ENCODE data around the gene SPO11.

The SPO11 gene

DNA sequence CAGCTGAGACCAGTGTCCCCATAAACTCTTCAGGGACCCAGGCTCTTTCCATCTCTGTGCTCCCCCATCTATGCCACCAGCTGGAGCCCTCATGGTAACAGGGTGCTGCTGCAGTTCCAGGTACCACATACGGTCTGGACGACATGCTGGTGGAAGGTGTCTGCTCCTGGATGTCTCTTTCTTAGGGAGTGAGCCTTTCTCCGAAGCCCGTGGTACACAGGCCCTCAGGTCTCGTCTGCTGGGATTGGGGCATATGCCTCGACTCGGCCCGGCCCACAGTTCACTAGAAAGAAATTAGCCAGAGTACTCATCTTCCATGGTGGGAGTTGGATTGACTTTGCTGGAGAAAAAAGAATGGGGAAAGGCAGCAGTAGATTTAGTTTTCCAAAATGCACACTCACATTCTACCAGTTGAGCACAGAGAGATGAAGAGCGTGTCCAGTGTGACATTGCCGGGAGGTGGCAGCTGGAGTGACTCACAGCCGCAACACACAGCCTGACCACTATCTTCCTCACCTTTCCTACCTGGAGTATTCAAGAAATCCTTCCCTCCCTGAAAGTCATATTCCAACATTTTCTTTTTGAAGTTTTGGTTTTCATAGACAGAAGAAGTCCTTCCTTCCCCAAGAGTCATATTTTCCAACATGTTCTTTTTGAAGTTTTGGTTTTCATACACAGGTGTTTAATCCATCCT is 18.6 kb upstream of the SPO11 start:
- no peak for DNase-seq (ENCODE audit: low spot score)
- no peak for FAIRE-seq

DNA sequence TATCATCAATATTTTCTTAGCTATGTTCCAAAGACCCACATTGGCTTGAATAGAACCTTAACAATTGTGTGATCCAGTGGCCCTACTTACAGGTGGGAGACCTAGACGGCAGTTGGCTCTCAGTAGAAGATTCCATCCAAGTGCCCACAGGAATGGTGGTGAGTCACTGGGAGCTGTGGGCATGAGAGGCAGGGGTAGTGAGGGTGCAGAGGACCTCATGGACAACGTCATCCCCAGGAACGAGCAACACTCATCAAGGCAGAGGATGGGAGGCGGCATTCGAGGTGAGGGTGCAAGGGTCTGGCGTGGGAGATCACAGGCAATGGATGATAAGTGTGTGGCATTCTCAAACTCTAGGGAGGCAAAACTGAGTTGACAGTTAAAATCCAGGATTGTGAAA is 17.5 kb upstream of the SPO11 start:
- FAIRE-seq (no peak), DNase-seq (ENCODE audit: low spot score) (no peak)

DNA sequence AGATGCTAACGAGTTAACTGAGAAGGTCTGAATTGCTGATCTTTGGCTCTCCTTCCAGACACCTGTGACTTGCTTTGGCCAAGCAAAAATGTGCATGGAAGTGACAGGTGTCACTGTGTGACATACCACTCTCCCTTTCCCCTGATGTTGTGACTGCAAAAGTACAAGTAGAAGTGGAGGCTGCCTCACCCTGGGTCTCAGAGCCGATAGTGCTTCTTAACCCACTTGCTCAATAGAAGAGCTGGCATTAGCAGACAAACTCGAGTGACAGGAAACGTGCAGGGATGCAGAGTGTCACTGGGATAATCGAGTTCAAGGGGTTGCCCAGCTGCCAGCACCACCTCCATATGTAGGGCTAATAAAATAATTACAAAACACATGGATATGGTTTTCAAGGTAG is 16.4 kb upstream of the SPO11 start:
- no peak for FAIRE-seq
- DNase-seq (ENCODE audit: low spot score), result no peak

DNA sequence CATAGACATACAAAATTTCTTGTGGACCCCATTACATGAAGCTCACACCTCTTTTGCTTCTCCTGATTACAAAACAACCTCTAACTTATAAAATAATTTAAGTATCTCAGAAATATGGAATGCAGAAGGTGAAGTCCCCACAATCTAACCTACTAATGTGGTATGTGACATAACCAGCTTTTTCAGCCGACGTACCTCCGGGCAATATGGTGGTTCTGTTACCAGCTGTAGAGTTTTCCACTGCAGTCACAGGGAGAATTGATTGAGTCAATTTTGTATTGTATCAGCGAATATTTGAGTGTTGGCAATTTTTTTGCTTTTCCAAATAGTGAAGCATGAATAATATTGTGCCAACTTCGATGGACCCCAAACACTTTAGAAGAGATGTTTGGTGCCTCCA is 15.7 kb upstream of the SPO11 start:
- FAIRE-seq, result no peak

DNA sequence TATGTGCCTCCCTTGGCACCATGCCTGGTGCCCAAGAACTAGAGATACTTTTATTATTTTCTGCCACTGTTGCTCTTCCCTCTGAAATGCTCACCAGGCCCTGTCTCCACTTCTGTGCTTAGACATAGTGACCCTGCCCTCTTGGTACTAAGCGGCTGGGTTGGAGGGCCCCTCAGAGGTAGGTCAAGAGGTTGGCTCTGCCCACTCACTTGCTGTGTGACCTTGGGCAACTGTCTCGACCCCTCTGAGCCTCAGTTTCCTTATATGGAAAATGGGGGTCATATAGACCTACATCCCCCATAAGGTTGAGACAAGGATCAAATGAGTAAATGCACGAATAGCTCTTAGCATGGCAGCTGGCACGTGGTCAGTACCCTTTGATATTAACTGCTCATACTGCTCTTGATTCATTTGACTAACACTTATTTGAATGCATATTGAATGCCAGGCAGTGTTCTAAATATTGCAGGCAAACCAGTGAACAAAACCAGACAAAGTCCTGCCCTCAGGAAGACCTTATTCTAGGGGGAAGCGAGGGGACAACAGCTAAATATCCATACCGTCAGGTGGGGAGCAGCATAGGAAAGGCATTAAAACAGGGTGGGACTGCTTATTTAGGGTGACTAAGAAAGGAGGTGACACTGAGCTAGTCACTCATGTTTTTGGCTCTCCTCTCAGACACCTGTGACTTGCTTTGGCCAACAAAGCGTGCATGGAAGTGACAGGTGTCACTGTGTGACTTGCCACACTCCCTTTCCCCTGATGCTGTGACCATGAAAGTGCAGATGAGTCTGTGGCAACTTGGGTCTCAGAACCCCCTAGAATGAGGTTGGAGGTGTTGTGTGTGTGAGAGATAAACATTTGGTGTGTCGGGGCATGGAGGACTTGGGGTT is 14.3 kb upstream of the SPO11 start:
- FAIRE-seq, result no peak

More for the DNA sequence above, 15.7 kb upstream of the SPO11 start:
- no peak for DNase-seq (ENCODE audit: low spot score)

DNA sequence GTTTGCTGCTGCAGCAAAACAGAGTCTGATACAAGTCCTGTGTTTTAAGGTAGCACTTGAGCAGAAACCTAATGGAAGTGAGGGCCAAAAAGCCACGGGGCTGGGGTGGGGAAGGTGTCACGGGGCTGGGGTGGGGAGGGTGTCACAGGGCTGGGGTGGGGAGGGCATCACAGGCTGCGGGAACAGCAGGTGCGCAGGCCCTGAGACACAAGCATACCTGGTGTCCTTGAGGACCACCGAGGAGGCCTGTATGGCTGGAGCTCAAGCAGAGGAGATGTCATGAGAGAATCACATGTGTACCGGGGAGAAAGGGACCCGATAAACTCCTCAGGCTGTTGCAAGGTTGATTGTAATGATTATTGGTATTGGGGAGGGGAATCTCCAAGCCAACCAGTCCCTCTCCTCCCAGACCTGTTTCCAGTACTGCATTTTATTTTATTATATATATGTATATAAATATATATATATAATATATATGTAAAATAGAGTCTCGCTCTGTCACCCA is 13.6 kb upstream of the SPO11 start:
- FAIRE-seq (no peak), DNase-seq (ENCODE audit: low spot score) (no peak)

More for the DNA sequence above, 14.3 kb upstream of the SPO11 start:
- no peak for DNase-seq (ENCODE audit: low spot score)

DNA sequence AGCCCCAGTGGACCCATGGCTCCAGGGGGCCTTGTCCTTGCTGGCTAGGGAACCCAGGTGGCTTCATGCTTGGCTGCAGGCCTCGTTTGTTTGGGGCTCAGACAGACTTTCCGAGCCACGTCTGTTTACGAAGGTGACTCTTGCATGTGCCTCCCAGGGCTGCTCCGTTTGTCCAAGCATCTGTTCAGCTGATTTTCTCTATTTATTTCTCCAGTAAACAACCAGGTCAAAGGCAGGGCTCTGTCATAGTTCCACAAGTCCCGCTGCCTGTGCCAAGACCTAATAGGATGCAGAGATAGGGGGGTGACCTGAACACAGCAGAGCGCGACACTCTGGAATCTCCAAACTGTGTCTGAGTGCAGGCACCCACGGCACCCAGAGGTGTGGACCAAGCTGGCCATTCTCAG is 12.8 kb upstream of the SPO11 start:
- DNase-seq (ENCODE audit: low spot score) (no peak), FAIRE-seq (no peak)

DNA sequence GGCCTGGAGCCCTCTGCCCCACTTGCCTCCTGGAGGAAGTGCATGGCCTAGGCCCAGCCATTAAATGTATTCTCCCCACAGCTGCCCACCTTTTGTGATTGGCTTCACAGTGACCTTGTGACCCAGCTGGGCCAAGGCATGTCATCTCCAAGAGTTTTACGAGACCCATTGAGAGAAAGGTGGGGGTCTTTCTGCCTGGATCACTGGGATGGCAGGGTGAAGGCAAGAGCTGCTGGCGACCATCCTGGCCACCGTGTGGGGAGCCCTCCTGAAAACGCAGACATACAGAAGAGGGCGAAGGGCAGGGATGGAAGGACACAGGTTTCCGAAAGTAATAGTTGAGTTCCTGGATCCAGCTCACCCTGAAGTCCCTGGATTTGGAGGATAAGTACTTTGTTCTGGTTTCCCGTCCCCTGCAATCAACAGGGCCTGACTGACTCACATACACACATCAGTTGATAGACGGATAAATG is 12.3 kb upstream of the SPO11 start:
- FAIRE-seq, result no peak

DNA sequence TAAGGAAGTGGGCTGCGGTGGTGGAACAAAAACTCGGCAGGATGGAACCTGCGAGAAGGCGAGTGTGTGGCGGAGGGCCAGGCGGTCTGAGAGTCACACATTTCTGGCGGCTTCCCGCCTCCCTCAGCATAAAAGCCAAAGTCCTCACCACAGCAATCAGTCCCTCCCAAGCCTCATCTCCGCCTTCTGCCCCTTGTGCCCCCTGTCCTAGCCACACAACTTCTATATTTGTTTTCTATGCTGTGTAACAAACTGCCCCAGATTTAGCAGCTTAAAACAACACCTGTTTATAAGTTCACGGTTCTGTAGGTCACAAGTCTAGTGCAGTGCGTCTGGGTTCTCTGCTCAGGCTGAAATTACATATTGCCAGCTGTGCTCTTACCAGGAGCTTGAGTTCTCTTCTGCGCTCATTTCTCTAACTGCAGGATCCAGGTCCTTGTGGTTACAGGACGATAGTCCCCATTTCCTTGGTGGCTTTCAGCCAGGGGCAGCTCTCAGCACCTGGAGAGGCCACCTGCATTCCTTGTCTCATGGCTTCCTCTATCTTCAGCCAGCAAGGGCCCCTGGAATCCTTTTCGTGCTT is 11.7 kb upstream of the SPO11 start:
- FAIRE-seq (no peak), DNase-seq (ENCODE audit: low spot score) (no peak)

More for the DNA sequence above, 12.3 kb upstream of the SPO11 start:
- no peak for DNase-seq (ENCODE audit: low spot score)

DNA sequence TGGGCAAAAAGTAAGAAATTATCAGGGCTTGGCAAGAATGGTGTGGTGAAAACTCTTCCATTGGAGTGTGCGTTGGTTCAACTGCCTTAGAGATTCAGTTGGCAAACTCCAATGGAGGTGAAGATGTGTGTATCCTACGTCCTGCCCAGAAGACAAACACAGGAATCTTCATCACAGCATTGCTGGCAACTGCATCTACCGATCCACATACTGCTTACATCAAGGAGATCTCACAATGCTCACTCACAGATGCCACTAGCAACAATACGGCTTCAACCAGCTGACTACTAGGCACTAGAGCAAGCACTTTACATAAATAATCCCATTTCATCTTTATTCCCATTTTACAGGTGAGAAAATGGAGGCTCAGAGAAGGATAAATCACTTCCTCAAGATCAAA is 10.0 kb upstream of the SPO11 start:
- DNase-seq (ENCODE audit: low spot score) (no peak), FAIRE-seq (no peak)

DNA sequence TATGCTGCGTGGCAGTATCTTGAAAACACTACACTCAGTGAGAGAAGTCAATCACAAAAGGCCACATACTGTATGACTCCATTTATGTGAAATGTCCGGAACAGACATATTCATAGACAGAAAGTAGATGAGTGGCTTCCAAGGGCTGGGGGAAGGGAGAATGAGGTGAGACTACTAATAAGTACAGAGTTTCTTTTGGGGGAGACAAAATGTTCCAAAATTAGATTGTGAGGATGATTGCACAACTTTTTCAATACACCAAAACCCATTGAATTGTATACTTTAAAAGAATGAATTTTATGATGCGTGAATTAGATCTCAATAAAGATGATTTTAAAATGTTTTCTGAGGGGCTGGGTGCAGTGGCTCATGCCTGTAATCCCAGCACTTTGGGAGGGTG is 9.2 kb upstream of the SPO11 start:
- no peak for FAIRE-seq
- DNase-seq (ENCODE audit: low spot score), result no peak

DNA sequence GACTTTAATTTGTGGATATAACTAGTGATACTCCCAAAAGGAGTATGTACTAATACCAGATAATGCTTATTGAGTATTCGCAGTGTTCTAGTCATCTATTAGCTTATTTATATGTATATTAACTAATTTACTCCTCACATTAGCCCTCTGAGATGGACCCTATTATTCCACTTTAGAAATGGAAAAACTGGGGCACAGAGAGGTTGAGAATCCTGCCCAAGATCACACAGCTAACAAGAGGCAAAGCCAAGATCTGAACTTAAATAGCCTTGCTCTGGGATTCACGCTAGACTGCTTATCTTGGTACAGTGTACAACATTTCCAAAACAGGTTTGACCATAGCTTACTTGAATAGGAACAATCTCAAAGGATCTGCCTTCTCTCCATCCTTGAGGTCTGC is 8.5 kb upstream of the SPO11 start:
- DNase-seq (ENCODE audit: low spot score) (no peak), FAIRE-seq (no peak)

DNA sequence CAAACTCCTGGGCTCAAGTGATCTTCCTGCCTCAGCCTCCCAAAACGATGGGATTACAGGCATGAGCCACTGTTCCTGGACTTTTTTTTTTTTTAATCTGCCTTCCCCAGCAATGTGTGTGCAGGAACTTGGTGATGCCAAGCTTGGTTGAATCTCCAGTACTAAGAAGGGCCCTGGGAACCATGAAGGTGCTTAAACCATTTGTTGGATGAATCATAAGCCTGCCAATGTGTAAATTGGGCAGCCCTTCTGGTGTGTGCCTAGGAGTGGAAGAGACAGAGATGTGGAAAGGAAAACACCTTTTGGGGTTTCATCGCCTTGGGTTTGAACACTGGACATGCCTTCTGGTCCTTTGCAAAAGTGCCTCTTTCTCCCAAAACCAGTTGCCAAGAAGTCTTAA is 7.1 kb upstream of the SPO11 start:
- FAIRE-seq (no peak), DNase-seq (ENCODE audit: low spot score) (no peak)

DNA sequence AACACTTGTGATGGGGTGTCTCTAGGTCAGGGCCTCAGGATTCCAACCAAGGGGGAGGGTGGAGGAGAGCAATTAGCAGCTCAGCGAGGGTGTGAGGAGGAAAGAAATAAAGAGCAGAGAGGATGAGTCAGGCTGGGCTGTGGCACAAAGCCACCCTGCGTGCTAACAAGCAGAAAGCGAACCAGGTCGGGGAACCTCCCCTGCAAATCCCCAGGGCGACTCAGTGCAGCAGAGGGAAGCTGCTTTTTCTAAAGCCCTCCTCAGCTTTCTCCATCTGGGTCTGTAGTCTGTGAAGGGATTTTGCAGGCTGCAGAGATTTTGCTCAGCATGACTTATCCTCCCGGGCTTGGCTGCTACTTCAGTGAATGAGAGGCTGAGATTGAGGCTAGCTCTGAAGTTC is 6.6 kb upstream of the SPO11 start:
- FAIRE-seq (no peak), DNase-seq (ENCODE audit: low spot score) (no peak)

DNA sequence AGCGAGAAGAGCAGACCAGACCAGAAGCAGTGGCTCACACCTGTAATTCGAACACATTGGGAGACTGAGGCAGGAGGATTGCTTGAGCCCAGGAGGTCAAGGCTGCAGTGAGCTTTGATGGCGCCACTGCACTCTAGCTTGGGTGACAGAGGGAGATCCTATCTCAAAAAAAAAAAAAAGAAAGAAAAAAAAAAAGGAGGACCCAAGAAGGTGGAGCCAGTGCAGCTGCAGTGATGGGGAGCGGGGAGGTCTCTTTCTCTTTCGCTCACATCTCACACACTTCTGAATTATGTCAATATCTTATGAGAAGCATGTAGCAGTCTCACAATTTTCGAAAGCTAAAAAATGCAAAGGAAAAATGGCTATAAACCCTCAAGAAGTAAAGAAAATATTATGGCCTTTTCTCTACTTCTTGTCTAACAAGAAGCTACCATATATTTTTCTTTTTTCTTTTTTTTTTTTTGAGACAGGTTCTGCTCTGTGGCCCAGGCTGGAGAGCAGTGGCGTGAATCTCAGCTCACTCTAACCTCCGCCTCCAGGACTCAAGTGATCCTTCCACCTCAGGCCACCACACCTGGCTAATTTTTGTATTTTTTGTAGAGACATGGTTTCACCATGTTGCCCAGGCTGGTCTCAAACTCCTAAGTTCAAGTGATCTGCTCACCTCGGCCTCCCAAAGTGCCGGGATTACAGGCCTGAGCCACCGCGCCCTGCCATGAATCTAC is 3.8 kb upstream of the SPO11 start:
- FAIRE-seq, result no peak
- no peak for DNase-seq (ENCODE audit: low spot score)

DNA sequence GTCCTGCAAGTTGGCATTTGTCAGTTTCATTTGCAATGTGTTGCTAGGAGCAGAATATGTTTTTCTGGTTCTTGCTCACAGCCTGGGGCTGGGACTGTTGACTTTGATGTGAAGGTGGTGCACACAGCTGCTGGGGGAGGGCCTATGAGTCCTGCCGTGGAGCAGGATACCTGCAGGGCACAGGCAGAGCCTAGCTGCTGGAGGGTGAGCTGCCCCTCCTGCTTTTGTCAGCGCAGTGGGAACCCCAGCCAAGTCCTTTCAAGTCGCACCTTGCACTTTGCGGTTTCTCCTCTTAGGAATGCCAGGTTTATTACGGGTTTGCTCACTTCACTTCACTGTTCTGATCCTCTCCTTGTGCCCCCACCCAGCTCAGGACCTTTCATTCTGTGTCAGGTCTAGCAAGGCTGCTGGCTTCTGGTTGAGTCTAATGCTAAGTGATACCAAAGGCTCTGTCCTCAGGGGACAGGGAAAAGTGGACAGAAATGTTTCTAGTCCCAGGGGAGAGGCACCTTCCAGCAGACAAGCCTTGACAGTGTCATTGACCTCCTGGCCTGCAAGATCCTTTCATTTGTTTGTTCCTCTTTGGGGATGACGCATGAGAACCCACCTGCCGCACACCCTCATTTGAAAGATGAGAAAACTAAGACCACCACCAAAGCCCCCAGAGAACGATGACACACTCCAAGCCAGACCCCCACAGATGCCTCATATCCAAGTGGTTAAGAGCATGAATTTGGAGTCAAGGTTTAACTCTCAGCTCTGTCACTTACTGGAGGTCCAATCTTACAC is 2.7 kb upstream of the SPO11 start:
- DNase-seq (ENCODE audit: low spot score) (no peak), FAIRE-seq (no peak)

DNA sequence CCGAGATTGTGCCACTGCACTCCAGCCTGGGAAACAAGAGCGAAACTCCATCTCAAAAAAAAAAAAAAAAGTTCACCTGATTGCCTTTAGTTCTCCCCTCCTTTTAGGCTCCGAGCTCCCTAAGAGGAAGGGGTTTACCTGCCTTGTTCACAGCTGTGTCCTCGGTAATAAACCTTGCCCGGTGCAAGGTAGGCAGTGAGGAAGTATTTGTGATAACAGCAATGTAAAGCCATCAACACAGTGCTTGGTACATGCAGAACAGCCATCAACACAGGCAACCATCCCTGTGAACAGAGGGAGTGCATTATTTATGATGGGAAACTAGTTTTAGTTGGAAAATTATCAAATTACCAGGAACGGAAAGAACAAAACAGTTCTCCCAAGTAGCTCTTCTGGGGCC is 1.8 kb upstream of the SPO11 start:
- DNase-seq (ENCODE audit: low spot score) (no peak), FAIRE-seq (no peak)

DNA sequence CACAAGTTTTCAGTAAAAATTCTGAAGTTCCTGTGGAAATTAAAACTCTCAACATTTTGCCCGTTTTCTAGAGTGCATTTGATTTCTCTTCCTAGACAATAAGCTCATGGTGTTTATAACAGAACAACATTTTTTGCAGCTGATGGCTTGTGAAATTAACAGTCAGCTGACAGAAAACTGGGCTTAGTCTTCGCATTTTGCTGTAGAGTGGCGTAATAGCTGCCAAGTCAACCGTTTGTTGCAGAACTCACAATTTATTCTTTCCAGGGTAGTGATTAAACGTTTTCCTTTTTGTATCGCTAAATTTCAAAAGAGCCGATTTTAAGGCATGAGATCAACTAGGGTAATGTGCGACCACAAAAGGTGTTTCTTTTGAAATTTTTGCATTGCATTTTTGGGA is 1.4 kb downstream of the SPO11 start:
- FAIRE-seq (no peak), DNase-seq (ENCODE audit: low spot score) (no peak)

DNA sequence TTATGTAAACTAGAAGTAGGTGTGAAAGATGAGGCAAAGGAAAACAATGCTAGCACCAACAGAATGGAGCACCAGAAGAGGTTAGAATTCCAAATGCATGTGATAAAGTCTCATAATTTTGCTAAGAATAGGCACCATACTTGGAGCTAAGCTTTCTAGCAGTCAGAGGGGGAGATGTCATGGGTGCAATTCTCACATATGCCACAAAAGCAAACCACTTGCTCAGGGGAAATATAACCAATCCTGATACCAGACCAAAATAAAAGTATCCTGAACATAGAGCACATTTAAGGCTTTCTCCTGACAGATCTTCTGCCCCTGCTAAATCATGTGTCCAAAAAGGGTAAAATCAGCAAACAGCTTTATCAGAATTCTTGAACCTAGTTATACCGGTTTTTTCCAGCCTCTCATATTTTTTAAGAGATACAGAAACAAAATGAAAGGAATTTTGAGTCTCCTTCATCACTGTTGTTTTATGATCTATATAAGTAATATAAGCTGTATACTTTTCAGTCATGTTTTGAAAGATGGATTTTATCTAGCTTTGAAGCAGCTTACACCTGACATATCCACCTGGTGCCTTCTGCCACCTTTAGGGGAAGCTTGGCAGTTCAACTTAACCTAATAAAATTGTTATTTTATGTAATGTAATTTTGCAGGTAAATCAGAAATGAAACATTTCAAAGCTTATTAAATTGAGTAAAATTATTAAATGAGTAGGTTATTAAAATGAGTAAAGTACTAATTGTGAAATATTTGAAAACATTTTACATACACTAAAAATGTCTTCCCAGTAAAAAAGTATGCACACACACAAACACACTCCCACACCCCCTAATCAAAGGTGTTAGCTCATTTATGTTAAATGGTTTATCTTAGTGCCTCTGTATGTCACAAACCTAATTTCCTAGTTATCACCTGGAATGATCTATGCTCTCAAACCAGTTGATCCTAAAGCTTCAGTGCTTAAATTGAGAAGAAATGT is 2.8 kb downstream of the SPO11 start:
- FAIRE-seq (no peak), DNase-seq (ENCODE audit: low spot score) (no peak)

Measured in RCC 7860 (cell line).